ENCODE data around the gene PRC1.
A peak's percentile ranks its signal among the peaks of the same experiment; 100 is the strongest.

The PRC1 gene

GRCh38 chr15:91007266-91007665 is 12.9 kb upstream of the PRC1 start:
- H3K79me2 ChIP-seq (ENCODE audit: control insufficient read depth, insufficient read depth, low read length), result no peaks in the 10 kb centered on the region
- no peak overlapping the region for H3K27ac ChIP-seq (ENCODE audit: low read depth, low read length)
- no peaks in the 10 kb centered on the region for H3K4me1 ChIP-seq (ENCODE audit: control insufficient read depth, low read depth, low read length)
- no peaks in the 10 kb centered on the region for H3K27me3 ChIP-seq (ENCODE audit: insufficient read depth, low read length, poor library complexity)
- H3K79me1 ChIP-seq (ENCODE audit: low read length), result no peaks in the 10 kb centered on the region
- no peak overlapping the region for H2BK120ac ChIP-seq (ENCODE audit: low read depth, low read length)
- no peak overlapping the region for H3K4me2 ChIP-seq (ENCODE audit: low read length)
- H2BK5ac ChIP-seq (ENCODE audit: low read length), result no peak overlapping the region
- H3K9ac ChIP-seq (ENCODE audit: low read length), result no peak overlapping the region
- no peak overlapping the region for H2AK5ac ChIP-seq (ENCODE audit: low read length)
- H3K36me3 ChIP-seq (ENCODE audit: control insufficient read depth, insufficient read depth, low read length), result peaks cover 4% of the 10 kb centered on the region
- no CpG with 5 or more reads among the region's 3 CpGs for WGBS (ENCODE audit: extremely low coverage, insufficient coverage, low lambda C conversion rate)
- H3K4ac ChIP-seq (ENCODE audit: low read depth, low read length), result no peak overlapping the region
- no peak overlapping the region for H3K18ac ChIP-seq (ENCODE audit: low read length)
- no peak overlapping the region for H4K8ac ChIP-seq (ENCODE audit: low read depth, low read length)
- no peak overlapping the region for H2BK15ac ChIP-seq (replicated peaks; ENCODE audit: low read depth)
- H3K23ac ChIP-seq (ENCODE audit: low read length), result no peak overlapping the region
- no peak for DNase-seq
- no peak overlapping the region for H3K56ac ChIP-seq (ENCODE audit: low read length)
- no peak overlapping the region for H3K4me3 ChIP-seq (ENCODE audit: low read length)
- no peak overlapping the region for H4K5ac ChIP-seq (ENCODE audit: low read length)

- no peak overlapping the region for H3K18ac ChIP-seq (ENCODE audit: low read length)
- peaks cover 12% of the 10 kb centered on the region for H3K36me3 ChIP-seq (ENCODE audit: control insufficient read depth, insufficient read depth, low read length)
- H3K4me3 ChIP-seq (ENCODE audit: low read length), result no peak overlapping the region
- no peak overlapping the region for H3K23ac ChIP-seq (ENCODE audit: low read length)
- no peak overlapping the region for H2BK5ac ChIP-seq (ENCODE audit: low read length)
- no peak overlapping the region for H3K27ac ChIP-seq (ENCODE audit: low read depth, low read length)
- H2BK120ac ChIP-seq (ENCODE audit: low read depth, low read length), result no peak overlapping the region
- no CpG with 5 or more reads among the region's 3 CpGs for WGBS (ENCODE audit: extremely low coverage, insufficient coverage, low lambda C conversion rate)
- H3K27me3 ChIP-seq (ENCODE audit: insufficient read depth, low read length, poor library complexity), result no peaks in the 10 kb centered on the region
- H2AK5ac ChIP-seq (ENCODE audit: low read length), result no peak overlapping the region
- no peak overlapping the region for H3K4me2 ChIP-seq (ENCODE audit: low read length)
- no peaks in the 10 kb centered on the region for H3K4me1 ChIP-seq (ENCODE audit: control insufficient read depth, low read depth, low read length)
- no peak overlapping the region for H2BK15ac ChIP-seq (replicated peaks; ENCODE audit: low read depth)
- H3K9ac ChIP-seq (ENCODE audit: low read length), result no peak overlapping the region
- H4K5ac ChIP-seq (ENCODE audit: low read length), result no peak overlapping the region
- no peaks in the 10 kb centered on the region for H3K79me2 ChIP-seq (ENCODE audit: control insufficient read depth, insufficient read depth, low read length)
- H3K4ac ChIP-seq (ENCODE audit: low read depth, low read length), result no peak overlapping the region
- DNase-seq, result no peak
- H3K56ac ChIP-seq (ENCODE audit: low read length), result no peak overlapping the region
- H3K79me1 ChIP-seq (ENCODE audit: low read length), result no peaks in the 10 kb centered on the region
- H4K8ac ChIP-seq (ENCODE audit: low read depth, low read length), result no peak overlapping the region
These were observed 6.9 kb upstream of the PRC1 start for GRCh38 chr15:91001209-91001608.

- Histone ChIP-seq H3K79me1 (ENCODE audit: low read length) (peaks cover 2% of the 10 kb centered on the region), H3K36me3 (ENCODE audit: control insufficient read depth, insufficient read depth, low read length) (peaks cover 12% of the 10 kb centered on the region), H3K4me1 (ENCODE audit: control insufficient read depth, low read depth, low read length) (no peaks in the 10 kb centered on the region), H3K4me3 (ENCODE audit: low read length) (no peak overlapping the region), H4K5ac (ENCODE audit: low read length) (no peak overlapping the region), H3K9ac (ENCODE audit: low read length) (no peak overlapping the region), H3K4ac (ENCODE audit: low read depth, low read length) (no peak overlapping the region), H2AK5ac (ENCODE audit: low read length) (no peak overlapping the region), H2BK15ac (replicated peaks; ENCODE audit: low read depth) (no peak overlapping the region), H3K4me2 (ENCODE audit: low read length) (no peak overlapping the region), H3K79me2 (ENCODE audit: control insufficient read depth, insufficient read depth, low read length) (peaks cover 7% of the 10 kb centered on the region), H2BK120ac (ENCODE audit: low read depth, low read length) (no peak overlapping the region), H3K56ac (ENCODE audit: low read length) (no peak overlapping the region), H3K27ac (ENCODE audit: low read depth, low read length) (no peak overlapping the region), H3K18ac (ENCODE audit: low read length) (no peak overlapping the region), H4K8ac (ENCODE audit: low read depth, low read length) (no peak overlapping the region), H2BK5ac (ENCODE audit: low read length) (no peak overlapping the region), H3K27me3 (ENCODE audit: insufficient read depth, low read length, poor library complexity) (no peaks in the 10 kb centered on the region), H3K23ac (ENCODE audit: low read length) (no peak overlapping the region)
- WGBS (ENCODE audit: extremely low coverage, insufficient coverage, low lambda C conversion rate), result no CpG with 5 or more reads among the region's 8 CpGs
- no peak for DNase-seq
These were observed 4.4 kb upstream of the PRC1 start for GRCh38 chr15:90998737-90999136.

GRCh38 chr15:90994059-90994416 is 297 bp downstream of the PRC1 start:
- peak overlapping the region; percentile 89 for H3K4me3 ChIP-seq (ENCODE audit: low read length)
- peak overlapping the region; percentile 81 for H2BK5ac ChIP-seq (ENCODE audit: low read length)
- H3K4ac ChIP-seq (ENCODE audit: low read depth, low read length), result peak overlapping the region; percentile 46
- peak overlapping the region; percentile 95 for H3K56ac ChIP-seq (ENCODE audit: low read length)
- no CpG with 5 or more reads among the region's 50 CpGs for WGBS (ENCODE audit: extremely low coverage, insufficient coverage, low lambda C conversion rate)
- H3K79me2 ChIP-seq (ENCODE audit: control insufficient read depth, insufficient read depth, low read length), result peaks cover 42% of the 10 kb centered on the region
- no peak overlapping the region for H4K5ac ChIP-seq (ENCODE audit: low read length)
- no peaks in the 10 kb centered on the region for H3K4me1 ChIP-seq (ENCODE audit: control insufficient read depth, low read depth, low read length)
- peak overlapping the region; percentile 89 for H2BK120ac ChIP-seq (ENCODE audit: low read depth, low read length)
- peak overlapping the region; percentile 97 for H3K23ac ChIP-seq (ENCODE audit: low read length)
- H2AK5ac ChIP-seq (ENCODE audit: low read length), result no peak overlapping the region
- H3K27me3 ChIP-seq (ENCODE audit: insufficient read depth, low read length, poor library complexity), result no peaks in the 10 kb centered on the region
- DNase-seq, result no peak
- H2BK15ac ChIP-seq (replicated peaks; ENCODE audit: low read depth), result no peak overlapping the region
- H4K8ac ChIP-seq (ENCODE audit: low read depth, low read length), result peak overlapping the region; percentile 77
- peak overlapping the region; percentile 67 for H3K27ac ChIP-seq (ENCODE audit: low read depth, low read length)
- H3K36me3 ChIP-seq (ENCODE audit: control insufficient read depth, insufficient read depth, low read length), result peaks cover 4% of the 10 kb centered on the region
- H3K79me1 ChIP-seq (ENCODE audit: low read length), result peaks cover 2% of the 10 kb centered on the region
- H3K9ac ChIP-seq (ENCODE audit: low read length), result peak overlapping the region; percentile 93
- H3K4me2 ChIP-seq (ENCODE audit: low read length), result no peak overlapping the region
- H3K18ac ChIP-seq (ENCODE audit: low read length), result peak overlapping the region; percentile 86

- H3K27ac ChIP-seq (ENCODE audit: low read depth, low read length), result no peak overlapping the region
- H3K36me3 ChIP-seq (ENCODE audit: control insufficient read depth, insufficient read depth, low read length), result no peaks in the 10 kb centered on the region
- peak overlapping the region; percentile 13 for H3K9ac ChIP-seq (ENCODE audit: low read length)
- H4K5ac ChIP-seq (ENCODE audit: low read length), result no peak overlapping the region
- H3K4me1 ChIP-seq (ENCODE audit: control insufficient read depth, low read depth, low read length), result peaks cover 3% of the 10 kb centered on the region
- peak; percentile 26 for DNase-seq
- H3K18ac ChIP-seq (ENCODE audit: low read length), result no peak overlapping the region
- H3K23ac ChIP-seq (ENCODE audit: low read length), result no peak overlapping the region
- H2AK5ac ChIP-seq (ENCODE audit: low read length), result no peak overlapping the region
- H2BK5ac ChIP-seq (ENCODE audit: low read length), result no peak overlapping the region
- no peaks in the 10 kb centered on the region for H3K27me3 ChIP-seq (ENCODE audit: insufficient read depth, low read length, poor library complexity)
- H3K79me2 ChIP-seq (ENCODE audit: control insufficient read depth, insufficient read depth, low read length), result peaks cover 63% of the 10 kb centered on the region
- H3K56ac ChIP-seq (ENCODE audit: low read length), result peak overlapping the region; percentile 12
- no peak overlapping the region for H4K8ac ChIP-seq (ENCODE audit: low read depth, low read length)
- H2BK120ac ChIP-seq (ENCODE audit: low read depth, low read length), result no peak overlapping the region
- no peak overlapping the region for H3K4me2 ChIP-seq (ENCODE audit: low read length)
- no peak overlapping the region for H2BK15ac ChIP-seq (replicated peaks; ENCODE audit: low read depth)
- no CpG with 5 or more reads among the region's 6 CpGs for WGBS (ENCODE audit: extremely low coverage, insufficient coverage, low lambda C conversion rate)
- no peak overlapping the region for H3K4ac ChIP-seq (ENCODE audit: low read depth, low read length)
- H3K4me3 ChIP-seq (ENCODE audit: low read length), result no peak overlapping the region
- peaks cover 12% of the 10 kb centered on the region for H3K79me1 ChIP-seq (ENCODE audit: low read length)
These were observed 2.6 kb downstream of the PRC1 start for GRCh38 chr15:90991587-90992285.

GRCh38 chr15:90990446-90990845 is 3.9 kb downstream of the PRC1 start:
- Histone ChIP-seq H4K8ac (ENCODE audit: low read depth, low read length) (no peak overlapping the region), H3K4me2 (ENCODE audit: low read length) (no peak overlapping the region), H3K36me3 (ENCODE audit: control insufficient read depth, insufficient read depth, low read length) (no peaks in the 10 kb centered on the region), H3K18ac (ENCODE audit: low read length) (no peak overlapping the region), H3K27me3 (ENCODE audit: insufficient read depth, low read length, poor library complexity) (no peaks in the 10 kb centered on the region), H3K4me1 (ENCODE audit: control insufficient read depth, low read depth, low read length) (peaks cover 3% of the 10 kb centered on the region), H3K9ac (ENCODE audit: low read length) (no peak overlapping the region), H4K5ac (ENCODE audit: low read length) (no peak overlapping the region), H3K4ac (ENCODE audit: low read depth, low read length) (no peak overlapping the region), H2BK15ac (replicated peaks; ENCODE audit: low read depth) (no peak overlapping the region), H3K79me1 (ENCODE audit: low read length) (peaks cover 13% of the 10 kb centered on the region), H3K23ac (ENCODE audit: low read length) (no peak overlapping the region), H3K79me2 (ENCODE audit: control insufficient read depth, insufficient read depth, low read length) (peaks cover 72% of the 10 kb centered on the region), H2BK120ac (ENCODE audit: low read depth, low read length) (no peak overlapping the region), H2AK5ac (ENCODE audit: low read length) (no peak overlapping the region), H3K4me3 (ENCODE audit: low read length) (no peak overlapping the region), H3K56ac (ENCODE audit: low read length) (no peak overlapping the region), H2BK5ac (ENCODE audit: low read length) (no peak overlapping the region), H3K27ac (ENCODE audit: low read depth, low read length) (no peak overlapping the region)
- WGBS (ENCODE audit: extremely low coverage, insufficient coverage, low lambda C conversion rate), result no CpG with 5 or more reads among the region's 4 CpGs
- DNase-seq, result no peak

Measured in mesendoderm (in vitro differentiated cells).